ENCODE measurements around the gene HPCAL4. TPM values are rescaled to one million over a fixed set of nuclear protein-coding genes. Genes with fewer than 3 reads are reported as not detected.

HPCAL4 gene
- total RNA-seq, 2 experiments from 2014 or later = 0.43 to 0.61 TPM

DNA sequence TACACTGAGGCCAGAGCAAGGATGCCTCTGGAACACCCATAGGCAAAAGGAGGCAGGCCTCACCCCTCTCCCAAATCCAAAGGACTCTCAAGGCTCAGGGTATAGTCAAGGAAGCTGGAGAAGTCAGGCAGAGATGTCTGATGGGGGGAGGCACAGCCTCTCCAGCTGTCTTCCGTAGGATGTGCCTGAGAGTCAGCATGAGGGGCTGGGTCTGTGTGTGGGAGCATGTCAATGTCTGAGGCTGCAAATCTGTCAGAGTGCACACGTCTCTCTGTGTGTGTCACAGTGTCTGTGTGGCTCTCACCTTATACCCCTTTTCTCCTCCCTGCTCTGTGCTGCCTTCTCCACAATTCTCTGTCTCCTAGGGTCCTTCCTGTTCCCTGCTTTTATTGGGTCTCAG lies 4.0 kb downstream of the HPCAL4 start:
- CTCF ChIA-PET = interaction anchor here (5.5 kb wide), 1 partner anchor 29 kb away, joined by 33 read pairs; no protein-coding TSS in a partner anchor
- Mint-ChIP-seq H3K36me3 (peaks cover 1% of the 10 kb centered on the region), H3K27ac (no peak overlapping the region), H3K9me3 (no peaks in the 10 kb centered on the region), H3K4me1 (ENCODE audit: low read depth) (peaks cover 27% of the 10 kb centered on the region), H3K27me3 (peaks cover 4% of the 10 kb centered on the region), H3K4me3 (no peak overlapping the region)
- POLR2A ChIA-PET = no interaction called here
- intact Hi-C loops (cut with micrococcal nuclease) = no loop called here
- no peak for DNase-seq

GRCh38 chr1:39685071-39685470 lies 6.2 kb downstream of the HPCAL4 start:
- CTCF ChIA-PET = interaction anchor here (1.2 to 1.7 kb wide), 2 partner anchors 13 to 77 kb away, joined by 3 read pairs; no protein-coding TSS in a partner anchor
- H3K36me3 Mint-ChIP-seq = peaks cover 1% of the 10 kb centered on the region
- H3K4me1 Mint-ChIP-seq (ENCODE audit: low read depth) = peaks cover 21% of the 10 kb centered on the region
- no peaks in the 10 kb centered on the region for H3K9me3 Mint-ChIP-seq
- no peak for DNase-seq
- intact Hi-C loops (cut with micrococcal nuclease) = no loop called here
- no peak overlapping the region for H3K27ac Mint-ChIP-seq
- POLR2A ChIA-PET = no interaction called here
- H3K4me3 Mint-ChIP-seq = no peak overlapping the region
- H3K27me3 Mint-ChIP-seq = peaks cover 4% of the 10 kb centered on the region

DNA sequence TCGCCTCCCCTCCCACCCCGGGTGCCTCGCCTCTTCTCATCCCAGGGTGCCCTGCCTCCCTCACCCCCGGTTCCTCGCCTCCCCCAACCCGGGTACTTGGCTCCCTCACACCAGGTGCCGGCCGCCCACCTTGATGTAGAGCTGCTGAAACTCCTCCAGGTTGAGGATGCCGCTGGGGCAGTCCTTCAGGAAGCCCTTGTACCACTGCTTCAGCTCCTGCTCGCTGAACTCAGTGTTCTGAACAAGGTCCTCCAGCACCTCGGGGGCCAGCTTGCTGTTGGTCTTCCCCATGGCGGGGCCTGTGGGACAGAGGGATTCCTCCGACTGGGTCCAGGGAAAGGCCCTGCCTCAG lies 6.9 kb downstream of the HPCAL4 start:
- intact Hi-C loops (cut with micrococcal nuclease) = no loop called here
- H3K27me3 Mint-ChIP-seq = peaks cover 4% of the 10 kb centered on the region
- no peak overlapping the region for H3K4me3 Mint-ChIP-seq
- no peak overlapping the region for H3K27ac Mint-ChIP-seq
- no peak for DNase-seq
- ChIA-PET CTCF (interaction anchor here (1.0 to 1.7 kb wide), 3 partner anchors 12 to 76 kb away, joined by 3 to 4 read pairs (median 3); no protein-coding TSS in a partner anchor), POLR2A (no interaction called here)
- H3K36me3 Mint-ChIP-seq = peaks cover 1% of the 10 kb centered on the region
- H3K4me1 Mint-ChIP-seq (ENCODE audit: low read depth) = peaks cover 18% of the 10 kb centered on the region
- no peaks in the 10 kb centered on the region for H3K9me3 Mint-ChIP-seq

DNA sequence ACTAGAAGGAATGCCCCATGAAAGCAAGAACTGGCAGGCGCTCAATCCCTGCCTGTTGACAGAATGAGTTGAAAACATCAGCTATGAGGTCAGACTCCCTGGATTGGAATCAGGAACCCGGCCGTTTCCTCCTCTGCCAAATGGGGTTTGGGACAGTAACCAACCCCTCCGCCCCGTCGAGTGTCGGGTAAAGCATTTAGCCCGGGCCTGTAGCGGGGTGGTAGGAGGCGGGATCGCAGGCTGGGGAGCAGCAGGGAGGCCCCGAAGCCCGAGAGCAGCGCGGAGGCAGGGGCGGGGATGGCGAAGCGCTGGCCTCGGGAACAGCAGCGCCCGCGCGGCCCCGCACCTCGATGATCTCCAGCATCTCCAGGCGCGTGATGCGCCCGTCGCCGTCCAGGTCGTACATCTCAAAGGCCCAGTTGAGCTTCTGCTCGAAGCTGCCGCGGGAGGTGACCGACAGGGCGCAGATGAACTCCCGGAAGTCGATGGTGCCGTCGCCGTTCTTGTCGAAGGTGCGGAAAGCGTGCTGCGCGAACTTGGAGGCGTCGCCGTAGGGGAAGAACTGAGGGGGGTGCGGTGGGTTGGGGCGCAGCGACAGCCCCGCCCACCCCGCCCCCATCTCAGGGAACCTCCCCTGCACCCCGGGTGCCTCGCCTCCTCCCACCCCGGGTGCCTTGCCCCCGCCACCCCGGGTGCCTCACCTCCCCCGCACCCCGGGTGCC lies 7.5 kb downstream of the HPCAL4 start:
- H3K27me3 Mint-ChIP-seq = peaks cover 4% of the 10 kb centered on the region
- intact Hi-C loops (cut with micrococcal nuclease) = no loop called here
- POLR2A ChIA-PET = no interaction called here
- CTCF ChIA-PET = interaction anchor here (1.0 to 1.7 kb wide), 3 partner anchors 11 to 75 kb away, joined by 3 to 4 read pairs (median 3); no protein-coding TSS in a partner anchor
- H3K9me3 Mint-ChIP-seq = no peaks in the 10 kb centered on the region
- peaks cover 1% of the 10 kb centered on the region for H3K36me3 Mint-ChIP-seq
- peak; percentile 62 for DNase-seq
- H3K4me3 Mint-ChIP-seq = no peak overlapping the region
- no peak overlapping the region for H3K27ac Mint-ChIP-seq
- peaks cover 18% of the 10 kb centered on the region for H3K4me1 Mint-ChIP-seq (ENCODE audit: low read depth)

GRCh38 chr1:39681999-39682398 lies 9.2 kb downstream of the HPCAL4 start:
- H3K4me3 Mint-ChIP-seq = no peak overlapping the region
- H3K27me3 Mint-ChIP-seq = peaks cover 4% of the 10 kb centered on the region
- intact Hi-C loops (cut with micrococcal nuclease) = no loop called here
- peaks cover 18% of the 10 kb centered on the region for H3K4me1 Mint-ChIP-seq (ENCODE audit: low read depth)
- peaks cover 1% of the 10 kb centered on the region for H3K36me3 Mint-ChIP-seq
- H3K27ac Mint-ChIP-seq = no peak overlapping the region
- DNase-seq = no peak
- CTCF ChIA-PET = interaction anchor here (1.4 to 3.8 kb wide), 4 partner anchors 10 to 41 kb away, joined by 3 to 21 read pairs (median 11); partner anchors contain the start of gene NT5C1A
- POLR2A ChIA-PET = interaction anchor here (0.9 to 1.3 kb wide), 2 partner anchors 11 to 15 kb away, joined by 3 to 5 read pairs; no protein-coding TSS in a partner anchor
- H3K9me3 Mint-ChIP-seq = no peaks in the 10 kb centered on the region

DNA sequence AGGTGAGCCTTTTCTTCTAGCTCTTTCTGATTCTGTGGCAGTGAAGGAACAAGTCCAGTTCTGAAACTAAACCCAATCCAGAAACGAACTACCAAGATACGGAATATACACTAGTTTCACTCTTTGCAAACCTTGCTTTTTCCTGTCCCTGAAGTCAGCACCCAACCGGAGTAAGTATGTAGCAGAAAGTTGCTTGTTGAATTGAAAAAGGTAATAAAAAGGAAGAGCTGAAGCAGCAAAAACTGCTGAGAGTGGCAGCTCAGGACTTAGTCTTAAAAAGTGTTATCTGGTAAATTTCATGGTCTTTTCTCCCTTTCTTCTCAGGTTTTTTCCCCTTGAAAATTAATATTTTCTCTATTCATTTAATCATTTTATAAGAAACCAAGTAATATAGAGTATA lies 9.9 kb downstream of the HPCAL4 start:
- peaks cover 18% of the 10 kb centered on the region for H3K4me1 Mint-ChIP-seq (ENCODE audit: low read depth)
- CTCF ChIA-PET = interaction anchor here (1.4 to 3.8 kb wide), 4 partner anchors 9 to 41 kb away, joined by 3 to 21 read pairs (median 11); partner anchors contain the start of gene NT5C1A

DNA sequence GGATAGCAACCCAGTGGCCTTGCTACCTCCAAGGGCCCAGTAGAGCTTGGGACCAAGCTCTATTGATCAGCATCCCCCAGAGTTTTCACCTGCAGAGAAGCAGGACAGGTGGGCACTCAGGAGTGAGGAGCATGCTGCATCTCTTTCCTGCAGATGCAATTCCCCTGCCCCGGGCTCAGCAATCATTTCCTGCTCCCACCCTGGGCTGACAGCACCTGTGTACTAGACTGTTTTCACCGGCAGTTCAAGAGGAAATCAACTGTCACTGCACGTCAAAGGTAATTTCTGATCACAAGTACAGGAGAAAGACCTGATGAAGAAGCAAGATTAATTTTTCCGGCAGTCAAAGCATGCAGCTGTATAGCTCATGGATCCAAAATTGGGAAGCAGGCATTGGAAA lies 10.5 kb downstream of the HPCAL4 start:
- H3K9me3 Mint-ChIP-seq = no peaks in the 10 kb centered on the region
- peaks cover 1% of the 10 kb centered on the region for H3K36me3 Mint-ChIP-seq
- ChIA-PET CTCF (interaction anchor here (1.4 to 3.8 kb wide), 5 partner anchors 9 to 45 kb away, joined by 3 to 21 read pairs (median 11); partner anchors contain the start of gene NT5C1A), POLR2A (interaction anchor here (1.3 kb wide), 1 partner anchor 10 kb away, joined by 5 read pairs; no protein-coding TSS in a partner anchor)
- no peak for DNase-seq
- H3K27ac Mint-ChIP-seq = no peak overlapping the region
- peaks cover 4% of the 10 kb centered on the region for H3K27me3 Mint-ChIP-seq
- intact Hi-C loops (cut with micrococcal nuclease) = no loop called here
- H3K4me3 Mint-ChIP-seq = no peak overlapping the region
- peaks cover 18% of the 10 kb centered on the region for H3K4me1 Mint-ChIP-seq (ENCODE audit: low read depth)

More for the DNA sequence above, 9.9 kb downstream of the HPCAL4 start:
- POLR2A ChIA-PET = interaction anchor here (0.9 to 1.3 kb wide), 2 partner anchors 10 to 15 kb away, joined by 3 to 5 read pairs; no protein-coding TSS in a partner anchor
- intact Hi-C loops (cut with micrococcal nuclease) = no loop called here
- Mint-ChIP-seq H3K27ac (no peak overlapping the region), H3K4me3 (no peak overlapping the region), H3K36me3 (peaks cover 1% of the 10 kb centered on the region), H3K27me3 (peaks cover 4% of the 10 kb centered on the region), H3K9me3 (no peaks in the 10 kb centered on the region)
- DNase-seq = no peak

DNA sequence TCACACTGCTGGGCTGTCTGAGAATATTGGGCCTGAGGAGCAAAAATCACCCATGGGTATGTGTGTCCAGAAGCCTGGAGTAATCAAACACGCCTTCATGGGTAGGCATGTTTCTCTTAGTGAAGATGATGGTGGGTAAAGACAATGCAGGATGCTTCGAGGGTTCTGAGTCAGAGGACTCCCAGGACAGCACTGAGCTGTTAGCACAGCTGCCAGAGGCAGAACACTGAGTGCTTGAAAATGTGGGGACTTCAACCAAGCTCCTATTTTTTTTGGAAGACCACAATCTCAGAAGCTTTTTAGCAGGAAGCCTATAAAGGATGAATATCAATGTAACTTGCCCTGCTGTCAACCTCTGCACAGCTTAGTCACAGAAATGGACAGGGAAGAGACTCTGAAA lies 11.4 kb downstream of the HPCAL4 start:
- CTCF ChIA-PET = interaction anchor here (0.7 to 3.8 kb wide), 4 partner anchors 9 to 46 kb away, joined by 3 to 21 read pairs (median 7); no protein-coding TSS in a partner anchor
- no peak overlapping the region for H3K27ac Mint-ChIP-seq
- H3K36me3 Mint-ChIP-seq = peaks cover 1% of the 10 kb centered on the region
- peaks cover 4% of the 10 kb centered on the region for H3K27me3 Mint-ChIP-seq
- no peak overlapping the region for H3K4me3 Mint-ChIP-seq
- DNase-seq = no peak
- H3K9me3 Mint-ChIP-seq = no peaks in the 10 kb centered on the region
- intact Hi-C loops (cut with micrococcal nuclease) = no loop called here
- H3K4me1 Mint-ChIP-seq (ENCODE audit: low read depth) = peaks cover 18% of the 10 kb centered on the region
- POLR2A ChIA-PET = no interaction called here

- Mint-ChIP-seq H3K4me3 (no peak overlapping the region), H3K27ac (no peak overlapping the region), H3K4me1 (ENCODE audit: low read depth) (peaks cover 13% of the 10 kb centered on the region), H3K27me3 (no peaks in the 10 kb centered on the region), H3K9me3 (no peaks in the 10 kb centered on the region), H3K36me3 (peaks cover 1% of the 10 kb centered on the region)
- CTCF ChIA-PET = interaction anchor here (0.7 kb wide), 1 partner anchor 10 kb away, joined by 3 read pairs; no protein-coding TSS in a partner anchor
- POLR2A ChIA-PET = no interaction called here
- no peak for DNase-seq
- intact Hi-C loops (cut with micrococcal nuclease) = no loop called here
Observed at GRCh38 chr1:39678889-39679288, 12.3 kb downstream of the HPCAL4 start.

DNA sequence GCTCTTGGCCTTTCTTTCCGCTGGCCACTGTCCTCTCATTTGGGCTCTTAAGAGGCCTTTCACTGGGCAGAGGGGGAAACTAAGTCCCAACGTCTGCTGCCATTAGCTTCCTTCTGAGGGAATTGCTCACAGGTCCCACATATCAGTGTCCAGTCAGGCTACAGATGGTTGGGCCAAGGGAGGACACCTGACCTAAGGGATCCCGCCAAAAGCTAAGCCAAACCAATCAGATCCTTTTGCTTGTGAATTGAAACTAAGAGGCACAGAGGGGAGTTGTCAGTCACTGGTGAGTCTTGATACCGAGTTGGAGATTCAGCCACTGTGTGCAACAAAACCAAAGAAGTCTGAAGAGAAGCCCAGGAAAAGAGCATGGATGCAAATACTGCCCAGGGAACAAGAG lies 13.6 kb downstream of the HPCAL4 start:
- DNase-seq = no peak
- intact Hi-C loops (cut with micrococcal nuclease) = no loop called here
- POLR2A ChIA-PET = no interaction called here
- Mint-ChIP-seq H3K27ac (no peak overlapping the region), H3K9me3 (no peaks in the 10 kb centered on the region), H3K4me3 (no peak overlapping the region), H3K4me1 (ENCODE audit: low read depth) (peaks cover 12% of the 10 kb centered on the region), H3K36me3 (peaks cover 1% of the 10 kb centered on the region), H3K27me3 (no peaks in the 10 kb centered on the region)
- CTCF ChIA-PET = interaction anchor here (1.1 to 11.7 kb wide), 2 partner anchors 18 to 42 kb away, joined by 3 to 158 read pairs; no protein-coding TSS in a partner anchor

GRCh38 chr1:39676948-39677548 lies 14.2 kb downstream of the HPCAL4 start:
- Mint-ChIP-seq H3K36me3 (no peaks in the 10 kb centered on the region), H3K27ac (no peak overlapping the region), H3K9me3 (no peaks in the 10 kb centered on the region), H3K4me3 (no peak overlapping the region), H3K4me1 (ENCODE audit: low read depth) (peaks cover 9% of the 10 kb centered on the region), H3K27me3 (no peaks in the 10 kb centered on the region)
- CTCF ChIA-PET = interaction anchor here (1.1 to 11.7 kb wide), 2 partner anchors 18 to 43 kb away, joined by 3 to 158 read pairs; no protein-coding TSS in a partner anchor
- intact Hi-C loops (cut with micrococcal nuclease) = no loop called here
- DNase-seq = no peak
- POLR2A ChIA-PET = no interaction called here

- Mint-ChIP-seq H3K36me3 (no peaks in the 10 kb centered on the region), H3K4me1 (ENCODE audit: low read depth) (no peaks in the 10 kb centered on the region), H3K9me3 (no peaks in the 10 kb centered on the region), H3K27me3 (peaks cover 9% of the 10 kb centered on the region), H3K4me3 (no peak overlapping the region), H3K27ac (no peak overlapping the region)
- no peak for DNase-seq
- intact Hi-C loops (cut with micrococcal nuclease) = no loop called here
- ChIA-PET POLR2A (no interaction called here), CTCF (interaction anchor here (0.6 to 11.7 kb wide), 2 partner anchors 16 to 1652 kb away, joined by 3 to 158 read pairs; no protein-coding TSS in a partner anchor)
Observed at GRCh38 chr1:39675220-39675619, 16.0 kb downstream of the HPCAL4 start.

Data from activated CD4-positive, alpha-beta memory T cell treated with anti-CD3 and anti-CD28 coated beads for 36 hours (primary cell).